ENCODE results near the gene KIRREL3.

KIRREL3 gene

GRCh38 chr11:126751242-126751641 is 249.3 kb downstream of the KIRREL3 start:
- Mint-ChIP-seq H3K27ac (no peak overlapping the region), H3K27me3 (peaks cover 5% of the 10 kb centered on the region), H3K4me1 (ENCODE audit: low read depth) (no peaks in the 10 kb centered on the region), H3K4me3 (no peak overlapping the region), H3K36me3 (ENCODE audit: low read depth) (no peaks in the 10 kb centered on the region), H3K9me3 (no peaks in the 10 kb centered on the region)
- DNase-seq: no peak

GRCh38 chr11:126748793-126749192 is 251.8 kb downstream of the KIRREL3 start:
- no peak for DNase-seq
- Mint-ChIP-seq H3K27ac (no peak overlapping the region), H3K36me3 (ENCODE audit: low read depth) (no peaks in the 10 kb centered on the region), H3K4me3 (no peak overlapping the region), H3K27me3 (peaks cover 3% of the 10 kb centered on the region), H3K4me1 (ENCODE audit: low read depth) (no peaks in the 10 kb centered on the region), H3K9me3 (no peaks in the 10 kb centered on the region)

GRCh38 chr11:126748100-126748791 is 252.3 kb downstream of the KIRREL3 start:
- Mint-ChIP-seq H3K27ac (no peak overlapping the region), H3K4me1 (ENCODE audit: low read depth) (no peaks in the 10 kb centered on the region), H3K27me3 (peaks cover 3% of the 10 kb centered on the region), H3K36me3 (ENCODE audit: low read depth) (no peaks in the 10 kb centered on the region), H3K4me3 (no peak overlapping the region), H3K9me3 (no peaks in the 10 kb centered on the region)
- DNase-seq: no peak

- H3K4me1 Mint-ChIP-seq (ENCODE audit: low read depth): no peaks in the 10 kb centered on the region
These were observed 253.3 kb downstream of the KIRREL3 start for GRCh38 chr11:126747315-126747714.

GRCh38 chr11:126746443-126746842 is 254.1 kb downstream of the KIRREL3 start:
- H3K27ac Mint-ChIP-seq: no peak overlapping the region
- peaks cover 3% of the 10 kb centered on the region for H3K27me3 Mint-ChIP-seq
- DNase-seq: no peak
- H3K36me3 Mint-ChIP-seq (ENCODE audit: low read depth): no peaks in the 10 kb centered on the region
- no peaks in the 10 kb centered on the region for H3K4me1 Mint-ChIP-seq (ENCODE audit: low read depth)
- no peaks in the 10 kb centered on the region for H3K9me3 Mint-ChIP-seq
- no peak overlapping the region for H3K4me3 Mint-ChIP-seq

More at GRCh38 chr11:126747315-126747714, 253.3 kb downstream of the KIRREL3 start:
- Mint-ChIP-seq H3K27ac (no peak overlapping the region), H3K27me3 (peaks cover 3% of the 10 kb centered on the region), H3K4me3 (no peak overlapping the region), H3K9me3 (no peaks in the 10 kb centered on the region), H3K36me3 (ENCODE audit: low read depth) (no peaks in the 10 kb centered on the region)
- no peak for DNase-seq

GRCh38 chr11:126744699-126745098 is 255.9 kb downstream of the KIRREL3 start:
- H3K36me3 Mint-ChIP-seq (ENCODE audit: low read depth): no peaks in the 10 kb centered on the region
- H3K27me3 Mint-ChIP-seq: peaks cover 3% of the 10 kb centered on the region
- H3K27ac Mint-ChIP-seq: no peak overlapping the region
- DNase-seq: no peak
- no peaks in the 10 kb centered on the region for H3K4me1 Mint-ChIP-seq (ENCODE audit: low read depth)
- no peak overlapping the region for H3K4me3 Mint-ChIP-seq
- no peaks in the 10 kb centered on the region for H3K9me3 Mint-ChIP-seq

- H3K27ac Mint-ChIP-seq: no peak overlapping the region
- H3K36me3 Mint-ChIP-seq (ENCODE audit: low read depth): no peaks in the 10 kb centered on the region
- H3K9me3 Mint-ChIP-seq: no peaks in the 10 kb centered on the region
- H3K4me1 Mint-ChIP-seq (ENCODE audit: low read depth): no peaks in the 10 kb centered on the region
- no peak overlapping the region for H3K4me3 Mint-ChIP-seq
- no peak for DNase-seq
- peaks cover 3% of the 10 kb centered on the region for H3K27me3 Mint-ChIP-seq
These were observed 256.9 kb downstream of the KIRREL3 start for GRCh38 chr11:126743628-126744027.

GRCh38 chr11:126742582-126742981 is 258.0 kb downstream of the KIRREL3 start:
- no peaks in the 10 kb centered on the region for H3K36me3 Mint-ChIP-seq (ENCODE audit: low read depth)
- H3K9me3 Mint-ChIP-seq: no peaks in the 10 kb centered on the region
- peaks cover 3% of the 10 kb centered on the region for H3K27me3 Mint-ChIP-seq
- H3K4me3 Mint-ChIP-seq: no peak overlapping the region
- no peak overlapping the region for H3K27ac Mint-ChIP-seq
- no peak for DNase-seq
- no peaks in the 10 kb centered on the region for H3K4me1 Mint-ChIP-seq (ENCODE audit: low read depth)

GRCh38 chr11:126740846-126741245 is 259.7 kb downstream of the KIRREL3 start:
- no peaks in the 10 kb centered on the region for H3K4me1 Mint-ChIP-seq (ENCODE audit: low read depth)
- no peaks in the 10 kb centered on the region for H3K36me3 Mint-ChIP-seq (ENCODE audit: low read depth)
- DNase-seq: no peak
- no peak overlapping the region for H3K4me3 Mint-ChIP-seq
- no peaks in the 10 kb centered on the region for H3K9me3 Mint-ChIP-seq
- no peak overlapping the region for H3K27ac Mint-ChIP-seq
- H3K27me3 Mint-ChIP-seq: peaks cover 5% of the 10 kb centered on the region

- no peaks in the 10 kb centered on the region for H3K36me3 Mint-ChIP-seq (ENCODE audit: low read depth)
- peaks cover 5% of the 10 kb centered on the region for H3K27me3 Mint-ChIP-seq
- no peaks in the 10 kb centered on the region for H3K9me3 Mint-ChIP-seq
- no peak overlapping the region for H3K27ac Mint-ChIP-seq
- H3K4me1 Mint-ChIP-seq (ENCODE audit: low read depth): no peaks in the 10 kb centered on the region
- no peak for DNase-seq
- H3K4me3 Mint-ChIP-seq: no peak overlapping the region
These were observed 260.9 kb downstream of the KIRREL3 start for GRCh38 chr11:126739499-126740145.

GRCh38 chr11:126738295-126739031 is 262.1 kb downstream of the KIRREL3 start:
- Mint-ChIP-seq H3K36me3 (ENCODE audit: low read depth) (no peaks in the 10 kb centered on the region), H3K27ac (no peak overlapping the region), H3K4me3 (no peak overlapping the region), H3K4me1 (ENCODE audit: low read depth) (no peaks in the 10 kb centered on the region), H3K27me3 (peaks cover 5% of the 10 kb centered on the region), H3K9me3 (no peaks in the 10 kb centered on the region)
- no peak for DNase-seq

- Mint-ChIP-seq H3K27me3 (peaks cover 8% of the 10 kb centered on the region), H3K4me1 (ENCODE audit: low read depth) (no peaks in the 10 kb centered on the region)
These were observed 263.6 kb downstream of the KIRREL3 start for GRCh38 chr11:126736682-126737572.

GRCh38 chr11:126734752-126735151 is 265.8 kb downstream of the KIRREL3 start:
- H3K4me1 Mint-ChIP-seq (ENCODE audit: low read depth): no peaks in the 10 kb centered on the region
- DNase-seq: no peak
- peaks cover 17% of the 10 kb centered on the region for H3K27me3 Mint-ChIP-seq
- H3K27ac Mint-ChIP-seq: no peak overlapping the region
- no peaks in the 10 kb centered on the region for H3K9me3 Mint-ChIP-seq
- H3K4me3 Mint-ChIP-seq: no peak overlapping the region
- no peaks in the 10 kb centered on the region for H3K36me3 Mint-ChIP-seq (ENCODE audit: low read depth)

More at GRCh38 chr11:126736682-126737572, 263.6 kb downstream of the KIRREL3 start:
- Mint-ChIP-seq H3K27ac (no peak overlapping the region), H3K36me3 (ENCODE audit: low read depth) (no peaks in the 10 kb centered on the region), H3K9me3 (no peaks in the 10 kb centered on the region), H3K4me3 (no peak overlapping the region)
- no peak for DNase-seq

- Mint-ChIP-seq H3K27me3 (peaks cover 18% of the 10 kb centered on the region), H3K9me3 (no peaks in the 10 kb centered on the region), H3K36me3 (ENCODE audit: low read depth) (no peaks in the 10 kb centered on the region), H3K27ac (no peak overlapping the region), H3K4me1 (ENCODE audit: low read depth) (no peaks in the 10 kb centered on the region), H3K4me3 (no peak overlapping the region)
- no peak for DNase-seq
These were observed 266.9 kb downstream of the KIRREL3 start for GRCh38 chr11:126733685-126734084.

All from activated T-cell treated with anti-CD3 and anti-CD28 coated beads, Interleukin-2, amount 50 U/mL, for 24 hours (primary cell).